Ammon's horn (tissue), 1 donor: ENCODE results near the gene CCDC51.
"Not testable (repeated sequence)": the region's sequence is repeated elsewhere in the genome, so short reads cannot be mapped to it uniquely, and the experiment has no call there.

ENCODE experiments used
- DNase-seq: peaks from one replicate; pipeline ENCODE4 v3.0.0-alpha.2; 2016; ENCODE audit warnings: low spot score

CCDC51 gene

GRCh38 chr3:48465531-48466378 is 25.8 kb upstream of the CCDC51 start:
- peak; percentile 100 for DNase-seq

GRCh38 chr3:48465237-48465530 is 25.3 kb upstream of the CCDC51 start:
- DNase-seq, result no peak

- DNase-seq, result no peak
These were observed 24.8 kb upstream of the CCDC51 start for GRCh38 chr3:48464713-48465221.

- DNase-seq, result no peak
These were observed 23.8 kb upstream of the CCDC51 start for GRCh38 chr3:48463703-48464102.

- not testable (repeated sequence) for DNase-seq
These were observed 21.8 kb upstream of the CCDC51 start for GRCh38 chr3:48461767-48462166.

- DNase-seq, result no peak
These were observed 20.6 kb upstream of the CCDC51 start for GRCh38 chr3:48460517-48460902.

GRCh38 chr3:48459773-48460516 is 20.0 kb upstream of the CCDC51 start:
- DNase-seq, result no peak

GRCh38 chr3:48459331-48459730 is 19.4 kb upstream of the CCDC51 start:
- DNase-seq, result no peak

- DNase-seq, result no peak
These were observed 16.5 kb upstream of the CCDC51 start for GRCh38 chr3:48456456-48456855.

GRCh38 chr3:48451270-48451669 is 11.4 kb upstream of the CCDC51 start:
- DNase-seq, result no peak

- peak; percentile 92 for DNase-seq
These were observed 6.7 kb upstream of the CCDC51 start, which contains the start of gene ATRIP for GRCh38 chr3:48446425-48447193. ATRIP (plus strand) TSS chr3:48446737; CDS start chr3:48446846, 109 bp downstream.

GRCh38 chr3:48446043-48446424 is 6.1 kb upstream of the CCDC51 start:
- no peak for DNase-seq

GRCh38 chr3:48445277-48445882 is 5.5 kb upstream of the CCDC51 start:
- DNase-seq, result no peak

GRCh38 chr3:48441940-48442339 is 2.0 kb upstream of the CCDC51 start:
- no peak for DNase-seq

GRCh38 chr3:48440590-48440958 is 655 bp upstream of the CCDC51 start:
- DNase-seq, result no peak

GRCh38 chr3:48437812-48438211 is 2.1 kb downstream of the CCDC51 start:
- DNase-seq, result no peak

- DNase-seq, result no peak
These were observed 3.1 kb downstream of the CCDC51 start for GRCh38 chr3:48436855-48437254.

GRCh38 chr3:48436477-48436787 is 3.5 kb downstream of the CCDC51 start:
- no peak for DNase-seq

GRCh38 chr3:48435774-48436476 is 4.0 kb downstream of the CCDC51 start:
- peak; percentile 95 for DNase-seq

- DNase-seq, result no peak
These were observed 4.7 kb downstream of the CCDC51 start for GRCh38 chr3:48435223-48435595.

GRCh38 chr3:48434591-48435222 is 5.2 kb downstream of the CCDC51 start:
- DNase-seq, result no peak
